HEK293 (cell line): Measurements from ENCODE around the gene VEZF1.
A peak's percentile ranks its signal among the peaks of the same experiment; 100 is the strongest.

Source experiments
- GFI1B ChIP-seq: fragments of 450-650 bp; formaldehyde crosslinking; IDR thresholded peaks from 2 replicates; pipeline ENCODE4 v1.5.1; 2016; ENCODE audit warnings: missing biosample characterization, missing genetic modification characterization
- GLI4 ChIP-seq: fragments of 450-650 bp; formaldehyde crosslinking; IDR thresholded peaks from 2 replicates; pipeline ENCODE4 v1.5.1; 2016; ENCODE audit warnings: missing biosample characterization, missing genetic modification characterization
- GLIS2 ChIP-seq: fragments of 450-650 bp; formaldehyde crosslinking; IDR thresholded peaks from 2 replicates; pipeline ENCODE4 v1.5.1; 2016; ENCODE audit warnings: missing biosample characterization, missing genetic modification characterization
- KLF10 ChIP-seq: fragments of 450-650 bp; IDR thresholded peaks from 2 replicates; pipeline ENCODE4 v1.5.1; 2018; ENCODE audit warnings: missing biosample characterization, mild to moderate bottlenecking, missing genetic modification characterization
- MYNN ChIP-seq: fragments of 450-650 bp; formaldehyde crosslinking; IDR thresholded peaks from 2 replicates; pipeline ENCODE4 v1.5.1; 2016; ENCODE audit warnings: missing biosample characterization, missing genetic modification characterization, borderline replicate concordance
- OSR2 ChIP-seq: fragments of 450-650 bp; formaldehyde crosslinking; IDR thresholded peaks from 2 replicates; pipeline ENCODE4 v1.5.1; 2016; ENCODE audit warnings: missing biosample characterization, missing genetic modification characterization
- PRDM1 ChIP-seq: fragments of 450-650 bp; formaldehyde crosslinking; IDR thresholded peaks from 2 replicates; pipeline ENCODE4; 2016; ENCODE audit warnings: missing biosample characterization, missing genetic modification characterization
- SETDB1 ChIP-seq: IDR thresholded peaks from one replicate; pipeline ENCODE4 v1.6.1; 2017; ENCODE audit warnings: mild to moderate bottlenecking, low read length, moderate library complexity, mixed read lengths; ENCODE audit not compliant: insufficient read length
- ZBTB7A ChIP-seq: fragments of 450-650 bp; formaldehyde crosslinking; IDR thresholded peaks from 2 replicates; pipeline ENCODE4 v1.5.1; 2016; ENCODE audit warnings: low read depth, missing biosample characterization, missing genetic modification characterization
- ZFHX2 ChIP-seq: fragments of 450-650 bp; formaldehyde crosslinking; conservative IDR thresholded peaks from 2 replicates; pipeline ENCODE4 v1.5.1; 2016; ENCODE audit warnings: missing biosample characterization, missing genetic modification characterization
- ZFP37 ChIP-seq: fragments of 450-650 bp; formaldehyde crosslinking; IDR thresholded peaks from 2 replicates; pipeline ENCODE4 v1.5.1; 2016; ENCODE audit warnings: missing biosample characterization, missing genetic modification characterization
- ZNF138 ChIP-seq: fragments of 450-650 bp; formaldehyde crosslinking; IDR thresholded peaks from 2 replicates; pipeline ENCODE4 v1.5.1; 2016; ENCODE audit warnings: missing biosample characterization, missing genetic modification characterization, borderline replicate concordance
- ZNF140 ChIP-seq: fragments of 450-650 bp; formaldehyde crosslinking; IDR thresholded peaks from 2 replicates; pipeline ENCODE4 v1.5.1; 2016; ENCODE audit warnings: missing biosample characterization, missing genetic modification characterization
- ZNF19 ChIP-seq: fragments of 450-650 bp; formaldehyde crosslinking; IDR thresholded peaks from 2 replicates; pipeline ENCODE4; 2016; ENCODE audit warnings: missing biosample characterization, missing genetic modification characterization, low read depth
- ZNF2 ChIP-seq: fragments of 450-650 bp; formaldehyde crosslinking; IDR thresholded peaks from 2 replicates; pipeline ENCODE4 v1.5.1; 2016; ENCODE audit warnings: missing biosample characterization, missing genetic modification characterization
- ZNF211 ChIP-seq: fragments of 450-650 bp; formaldehyde crosslinking; IDR thresholded peaks from 2 replicates; pipeline ENCODE4 v1.5.1; 2016; ENCODE audit warnings: low read depth, missing biosample characterization, missing genetic modification characterization
- ZNF341 ChIP-seq: fragments of 450-650 bp; formaldehyde crosslinking; IDR thresholded peaks from 2 replicates; pipeline ENCODE4; 2016; ENCODE audit warnings: low read depth, missing biosample characterization, missing genetic modification characterization
- ZNF391 ChIP-seq: fragments of 450-650 bp; formaldehyde crosslinking; IDR thresholded peaks from 2 replicates; pipeline ENCODE4 v1.5.1; 2016; ENCODE audit warnings: low read depth, missing biosample characterization, missing genetic modification characterization, borderline replicate concordance
- ZNF416 ChIP-seq: fragments of 450-650 bp; formaldehyde crosslinking; IDR thresholded peaks from 2 replicates; pipeline ENCODE4 v1.5.1; 2016; ENCODE audit warnings: missing biosample characterization, missing genetic modification characterization
- ZNF426 ChIP-seq: fragments of 450-650 bp; formaldehyde crosslinking; IDR thresholded peaks from 2 replicates; pipeline ENCODE4 v1.5.1; 2017; ENCODE audit warnings: missing biosample characterization, missing genetic modification characterization, mild to moderate bottlenecking, inconsistent platforms, moderate library complexity
- ZNF501 ChIP-seq: fragments of 450-650 bp; formaldehyde crosslinking; IDR thresholded peaks from 2 replicates; pipeline ENCODE4 v1.5.1; 2016; ENCODE audit warnings: missing biosample characterization, missing genetic modification characterization
- ZNF558 ChIP-seq: fragments of 450-650 bp; formaldehyde crosslinking; IDR thresholded peaks from 2 replicates; pipeline ENCODE4 v1.5.1; 2016; ENCODE audit warnings: missing biosample characterization, missing genetic modification characterization
- ZNF624 ChIP-seq: fragments of 450-650 bp; formaldehyde crosslinking; IDR thresholded peaks from 2 replicates; pipeline ENCODE4 v1.5.1; 2017; ENCODE audit warnings: missing biosample characterization, missing genetic modification characterization
- ZNF677 ChIP-seq: fragments of 450-650 bp; IDR thresholded peaks from 2 replicates; pipeline ENCODE4 v1.5.0; 2018; ENCODE audit warnings: missing biosample characterization, mild to moderate bottlenecking, missing genetic modification characterization, moderate library complexity
- ZNF785 ChIP-seq: fragments of 450-650 bp; formaldehyde crosslinking; IDR thresholded peaks from 2 replicates; pipeline ENCODE4 v1.5.1; 2016; ENCODE audit warnings: missing biosample characterization, missing genetic modification characterization
- ZNF792 ChIP-seq: fragments of 450-650 bp; formaldehyde crosslinking; IDR thresholded peaks from 2 replicates; pipeline ENCODE4 v1.5.1; 2016; ENCODE audit warnings: missing biosample characterization, missing genetic modification characterization
- TF ChIP-seq, protein P1 (sequence below): fragments of 450-650 bp; formaldehyde crosslinking; IDR thresholded peaks from 2 replicates; pipeline ENCODE4 v1.5.0; 2017; ENCODE audit warnings: missing biosample characterization, missing genetic modification characterization, borderline replicate concordance
- TF ChIP-seq, protein P2 (sequence below): fragments of 450-650 bp; formaldehyde crosslinking; IDR thresholded peaks from 2 replicates; pipeline ENCODE4 v1.5.1; 2016; ENCODE audit warnings: missing biosample characterization, missing genetic modification characterization
- TF ChIP-seq, protein P3 (sequence below): fragments of 450-650 bp; formaldehyde crosslinking; IDR thresholded peaks from 2 replicates; pipeline ENCODE4 v1.5.1; 2016; ENCODE audit warnings: missing biosample characterization, missing genetic modification characterization
- TF ChIP-seq, protein P4 (sequence below): fragments of 450-650 bp; formaldehyde crosslinking; IDR thresholded peaks from 2 replicates; pipeline ENCODE4 v1.5.1; 2016; ENCODE audit warnings: missing biosample characterization, missing genetic modification characterization
- TF ChIP-seq, protein P5 (sequence below): IDR thresholded peaks from 2 replicates; pipeline ENCODE4 v1.6.1; 2011; ENCODE audit warnings: mild to moderate bottlenecking, low read depth, low read length, borderline replicate concordance

VEZF1 gene

DNA sequence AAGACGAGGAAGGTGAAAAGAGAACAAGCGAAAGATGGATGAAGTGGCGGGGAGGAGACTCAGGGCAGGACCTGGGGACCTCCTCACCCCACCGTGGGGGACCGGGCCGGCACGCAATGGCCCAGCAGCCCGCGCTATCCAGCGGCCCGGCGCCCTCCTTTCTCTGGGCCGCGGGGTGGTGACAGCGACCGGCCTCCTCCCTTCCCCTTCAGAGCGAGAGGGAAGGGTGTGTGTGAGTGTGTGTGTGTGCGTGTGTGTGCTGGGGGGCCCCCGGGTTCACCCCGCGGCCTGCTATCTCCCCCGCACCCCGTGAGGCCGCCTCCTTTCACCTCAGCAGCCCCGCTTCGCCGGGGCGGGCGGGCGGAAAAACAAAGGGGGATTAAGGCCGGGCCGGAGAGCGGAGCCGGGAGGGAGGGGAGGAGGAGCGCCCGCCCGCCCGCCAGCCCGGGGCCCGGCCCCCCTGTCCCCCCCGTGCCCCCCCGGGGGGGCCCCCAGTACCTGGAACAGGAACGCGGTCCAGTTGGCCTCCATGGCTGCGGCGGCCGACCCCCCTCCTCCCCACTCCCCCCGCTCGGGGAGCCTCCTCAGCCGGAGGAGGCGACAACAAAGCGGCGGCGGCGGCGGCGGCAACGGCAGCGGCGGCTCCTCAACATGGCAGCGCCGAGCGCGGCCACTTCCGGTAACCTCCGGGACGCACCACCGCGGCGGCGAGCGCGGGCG, at the start of gene VEZF1 (continued):
- TF ChIP-seq ZFP37 (tag by site-specific recombination) (peak; percentile 96), ZNF785 (0 out of 2 replicates have a peak, but pooled peaks have one; percentile 70), ZNF19 (tag by site-specific recombination) (no peak), KLF10 (tag by site-specific recombination) (peak; percentile 20), ZNF2 (peak; percentile 77; the same call in 1 of the 2 replicates), ZFHX2 (tag by site-specific recombination) (peak; percentile 80), ZBTB7A (tag by site-specific recombination) (peak; percentile 85), PRDM1 (tag by site-specific recombination) (peak; percentile 92), ZNF391 (tag by site-specific recombination) (peak; percentile 89), ZNF558 (tag by site-specific recombination) (no peak), OSR2 (no peak), ZNF501 (peak; percentile 85), ZNF677 (tag by site-specific recombination) (no peak), ZNF341 (tag by site-specific recombination) (no peak; the same call in none of the 2 replicates), MYNN (0 out of 2 replicates have a peak, but pooled peaks have one; percentile 16), ZNF211 (tag by site-specific recombination) (no peak), ZNF416 (0 out of 2 replicates have a peak, but pooled peaks have one; percentile 38), ZNF624 (tag by site-specific recombination) (no peak), SETDB1 (no peak), ZNF792 (tag by site-specific recombination) (0 out of 2 replicates have a peak, but pooled peaks have one; percentile 68), GLIS2 (peak; percentile 95), ZNF140 (tag by site-specific recombination) (no peak), GLI4 (tag by site-specific recombination) (no peak; the same call in 1 of the 2 replicates), ZNF426 (tag by site-specific recombination) (no peak), ZNF138 (tag by site-specific recombination) (no peak), GFI1B (tag by site-specific recombination) (no peak)
- TF ChIP-seq, protein P1, sequence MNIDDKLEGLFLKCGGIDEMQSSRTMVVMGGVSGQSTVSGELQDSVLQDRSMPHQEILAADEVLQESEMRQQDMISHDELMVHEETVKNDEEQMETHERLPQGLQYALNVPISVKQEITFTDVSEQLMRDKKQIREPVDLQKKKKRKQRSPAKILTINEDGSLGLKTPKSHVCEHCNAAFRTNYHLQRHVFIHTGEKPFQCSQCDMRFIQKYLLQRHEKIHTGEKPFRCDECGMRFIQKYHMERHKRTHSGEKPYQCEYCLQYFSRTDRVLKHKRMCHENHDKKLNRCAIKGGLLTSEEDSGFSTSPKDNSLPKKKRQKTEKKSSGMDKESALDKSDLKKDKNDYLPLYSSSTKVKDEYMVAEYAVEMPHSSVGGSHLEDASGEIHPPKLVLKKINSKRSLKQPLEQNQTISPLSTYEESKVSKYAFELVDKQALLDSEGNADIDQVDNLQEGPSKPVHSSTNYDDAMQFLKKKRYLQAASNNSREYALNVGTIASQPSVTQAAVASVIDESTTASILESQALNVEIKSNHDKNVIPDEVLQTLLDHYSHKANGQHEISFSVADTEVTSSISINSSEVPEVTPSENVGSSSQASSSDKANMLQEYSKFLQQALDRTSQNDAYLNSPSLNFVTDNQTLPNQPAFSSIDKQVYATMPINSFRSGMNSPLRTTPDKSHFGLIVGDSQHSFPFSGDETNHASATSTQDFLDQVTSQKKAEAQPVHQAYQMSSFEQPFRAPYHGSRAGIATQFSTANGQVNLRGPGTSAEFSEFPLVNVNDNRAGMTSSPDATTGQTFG (tag by site-specific recombination), result no peak
- TF ChIP-seq, protein P2, sequence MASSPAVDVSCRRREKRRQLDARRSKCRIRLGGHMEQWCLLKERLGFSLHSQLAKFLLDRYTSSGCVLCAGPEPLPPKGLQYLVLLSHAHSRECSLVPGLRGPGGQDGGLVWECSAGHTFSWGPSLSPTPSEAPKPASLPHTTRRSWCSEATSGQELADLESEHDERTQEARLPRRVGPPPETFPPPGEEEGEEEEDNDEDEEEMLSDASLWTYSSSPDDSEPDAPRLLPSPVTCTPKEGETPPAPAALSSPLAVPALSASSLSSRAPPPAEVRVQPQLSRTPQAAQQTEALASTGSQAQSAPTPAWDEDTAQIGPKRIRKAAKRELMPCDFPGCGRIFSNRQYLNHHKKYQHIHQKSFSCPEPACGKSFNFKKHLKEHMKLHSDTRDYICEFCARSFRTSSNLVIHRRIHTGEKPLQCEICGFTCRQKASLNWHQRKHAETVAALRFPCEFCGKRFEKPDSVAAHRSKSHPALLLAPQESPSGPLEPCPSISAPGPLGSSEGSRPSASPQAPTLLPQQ (tag by site-specific recombination), result peak; percentile 76
- TF ChIP-seq, protein P3, sequence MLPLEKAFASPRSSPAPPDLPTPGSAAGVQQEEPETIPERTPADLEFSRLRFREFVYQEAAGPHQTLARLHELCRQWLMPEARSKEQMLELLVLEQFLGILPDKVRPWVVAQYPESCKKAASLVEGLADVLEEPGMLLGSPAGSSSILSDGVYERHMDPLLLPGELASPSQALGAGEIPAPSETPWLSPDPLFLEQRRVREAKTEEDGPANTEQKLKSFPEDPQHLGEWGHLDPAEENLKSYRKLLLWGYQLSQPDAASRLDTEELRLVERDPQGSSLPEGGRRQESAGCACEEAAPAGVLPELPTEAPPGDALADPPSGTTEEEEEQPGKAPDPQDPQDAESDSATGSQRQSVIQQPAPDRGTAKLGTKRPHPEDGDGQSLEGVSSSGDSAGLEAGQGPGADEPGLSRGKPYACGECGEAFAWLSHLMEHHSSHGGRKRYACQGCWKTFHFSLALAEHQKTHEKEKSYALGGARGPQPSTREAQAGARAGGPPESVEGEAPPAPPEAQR (tag by site-specific recombination), result no peak
- TF ChIP-seq, protein P4, sequence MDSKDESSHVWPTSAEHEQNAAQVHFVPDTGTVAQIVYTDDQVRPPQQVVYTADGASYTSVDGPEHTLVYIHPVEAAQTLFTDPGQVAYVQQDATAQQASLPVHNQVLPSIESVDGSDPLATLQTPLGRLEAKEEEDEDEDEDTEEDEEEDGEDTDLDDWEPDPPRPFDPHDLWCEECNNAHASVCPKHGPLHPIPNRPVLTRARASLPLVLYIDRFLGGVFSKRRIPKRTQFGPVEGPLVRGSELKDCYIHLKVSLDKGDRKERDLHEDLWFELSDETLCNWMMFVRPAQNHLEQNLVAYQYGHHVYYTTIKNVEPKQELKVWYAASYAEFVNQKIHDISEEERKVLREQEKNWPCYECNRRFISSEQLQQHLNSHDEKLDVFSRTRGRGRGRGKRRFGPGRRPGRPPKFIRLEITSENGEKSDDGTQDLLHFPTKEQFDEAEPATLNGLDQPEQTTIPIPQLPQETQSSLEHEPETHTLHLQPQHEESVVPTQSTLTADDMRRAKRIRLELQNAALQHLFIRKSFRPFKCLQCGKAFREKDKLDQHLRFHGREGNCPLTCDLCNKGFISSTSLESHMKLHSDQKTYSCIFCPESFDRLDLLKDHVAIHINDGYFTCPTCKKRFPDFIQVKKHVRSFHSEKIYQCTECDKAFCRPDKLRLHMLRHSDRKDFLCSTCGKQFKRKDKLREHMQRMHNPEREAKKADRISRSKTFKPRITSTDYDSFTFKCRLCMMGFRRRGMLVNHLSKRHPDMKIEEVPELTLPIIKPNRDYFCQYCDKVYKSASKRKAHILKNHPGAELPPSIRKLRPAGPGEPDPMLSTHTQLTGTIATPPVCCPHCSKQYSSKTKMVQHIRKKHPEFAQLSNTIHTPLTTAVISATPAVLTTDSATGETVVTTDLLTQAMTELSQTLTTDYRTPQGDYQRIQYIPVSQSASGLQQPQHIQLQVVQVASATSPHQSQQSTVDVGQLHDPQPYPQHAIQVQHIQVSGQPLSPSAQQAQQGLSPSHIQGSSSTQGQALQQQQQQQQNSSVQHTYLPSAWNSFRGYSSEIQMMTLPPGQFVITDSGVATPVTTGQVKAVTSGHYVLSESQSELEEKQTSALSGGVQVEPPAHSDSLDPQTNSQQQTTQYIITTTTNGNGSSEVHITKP, result peak; percentile 83; the same call in 1 of the 2 replicates
- TF ChIP-seq, protein P5, sequence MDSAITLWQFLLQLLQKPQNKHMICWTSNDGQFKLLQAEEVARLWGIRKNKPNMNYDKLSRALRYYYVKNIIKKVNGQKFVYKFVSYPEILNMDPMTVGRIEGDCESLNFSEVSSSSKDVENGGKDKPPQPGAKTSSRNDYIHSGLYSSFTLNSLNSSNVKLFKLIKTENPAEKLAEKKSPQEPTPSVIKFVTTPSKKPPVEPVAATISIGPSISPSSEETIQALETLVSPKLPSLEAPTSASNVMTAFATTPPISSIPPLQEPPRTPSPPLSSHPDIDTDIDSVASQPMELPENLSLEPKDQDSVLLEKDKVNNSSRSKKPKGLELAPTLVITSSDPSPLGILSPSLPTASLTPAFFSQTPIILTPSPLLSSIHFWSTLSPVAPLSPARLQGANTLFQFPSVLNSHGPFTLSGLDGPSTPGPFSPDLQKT, result no peak
